HFFc6 (cell line): ENCODE results near the gene CKB. TPM values are rescaled to one million over a fixed set of nuclear protein-coding genes. Genes with fewer than 3 reads are reported as not detected.

Experiments
- DNase-seq: peaks from one replicate; pipeline ENCODE4 v3.0.0-alpha.2; 2018
- H3K27ac Mint-ChIP-seq: 2 replicates; pipeline ENCODE4 v1.8.0; 2020; ENCODE audit warnings: mild to moderate bottlenecking, mixed read lengths
- H3K27me3 Mint-ChIP-seq: 2 replicates; pipeline ENCODE4 v1.8.0; 2021; ENCODE audit warnings: mild to moderate bottlenecking, moderate library complexity, mixed read lengths; ENCODE audit not compliant: insufficient read depth
- H3K36me3 Mint-ChIP-seq: 2 replicates; pipeline ENCODE4 v1.8.0; 2021; ENCODE audit warnings: low read depth, mixed read lengths
- H3K4me1 Mint-ChIP-seq: 2 replicates; pipeline ENCODE4 v1.8.0; 2020; ENCODE audit warnings: low read depth, mixed read lengths
- H3K4me3 Mint-ChIP-seq: 2 replicates; pipeline ENCODE4 v1.8.0; 2020; ENCODE audit warnings: mild to moderate bottlenecking, moderate library complexity, mixed read lengths
- H3K9me3 Mint-ChIP-seq: 2 replicates; pipeline ENCODE4 v1.8.0; 2020; ENCODE audit warnings: mild to moderate bottlenecking, mixed read lengths
- total RNA-seq, 6 experiments: library from RNA; stranded (reverse); fragmentation: NEBNext Ultra II Directional; extraction: Animal tissue kit (Norgen Biotek cat#: 25700); gene quantifications; 2 replicates in 1 of 6; 3 replicates in 5 of 6; pipeline ENCODE4 v1.2.3, GENCODE V29; 2021
- TF ChIP-seq, protein P1 (sequence below): fragments of 200-600 bp; sonication (generic); IDR thresholded peaks from 2 replicates; pipeline ENCODE4 v1.5.0; 2021; ENCODE audit warnings: antibody characterized with exemption, mild to moderate bottlenecking

Gene CKB
- total RNA-seq, 6 experiments from 2014 or later, result 16.6 to 31.3 (median 19.4) TPM

DNA sequence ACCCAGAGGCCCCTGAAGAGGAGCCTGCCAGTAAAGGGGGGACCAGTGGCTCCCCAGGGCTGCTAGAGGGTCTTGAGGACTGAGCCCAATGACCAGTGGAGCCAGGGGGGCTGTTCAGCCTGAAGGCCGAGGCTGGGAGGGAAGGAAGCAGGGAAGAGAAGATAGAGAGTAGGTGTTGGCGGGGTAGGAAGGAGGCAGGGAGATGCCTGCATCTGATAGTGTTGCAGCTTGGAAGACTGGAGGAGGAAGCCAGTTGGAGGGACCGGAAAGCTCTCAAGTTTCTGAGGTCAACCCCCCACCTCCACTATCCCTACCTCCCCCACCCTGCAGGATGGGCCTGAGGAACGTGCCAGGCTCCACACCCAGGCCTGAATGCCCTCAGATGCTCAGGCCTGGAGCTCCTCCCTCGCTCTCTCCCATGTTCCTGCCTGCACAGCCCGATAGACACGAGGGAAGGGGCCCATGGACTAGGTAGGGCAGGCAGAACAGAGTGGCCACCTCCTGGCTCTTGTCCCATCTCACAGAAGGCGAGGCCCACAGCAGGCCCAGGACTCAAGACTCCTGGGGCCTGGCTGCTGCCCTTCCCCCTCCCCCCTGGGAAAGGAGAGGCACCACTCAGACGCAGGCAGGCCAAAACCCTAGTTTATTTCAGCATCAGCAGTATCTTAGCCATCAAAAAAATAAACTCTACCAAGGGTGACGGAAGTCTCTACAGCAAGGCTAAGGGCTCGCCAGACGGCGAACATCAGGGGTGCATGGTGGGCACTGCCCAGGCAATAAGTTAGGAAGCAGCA, 3.4 kb downstream of the CKB start:
- Mint-ChIP-seq H3K36me3 (no peaks in the 10 kb centered on the region), H3K9me3 (no peaks in the 10 kb centered on the region), H3K27ac (peak overlapping the region; percentile 84), H3K4me1 (peaks cover 27% of the 10 kb centered on the region), H3K27me3 (peaks cover 12% of the 10 kb centered on the region), H3K4me3 (peak overlapping the region; percentile 62)
- DNase-seq, result peak; percentile 37
- TF ChIP-seq, protein P1, sequence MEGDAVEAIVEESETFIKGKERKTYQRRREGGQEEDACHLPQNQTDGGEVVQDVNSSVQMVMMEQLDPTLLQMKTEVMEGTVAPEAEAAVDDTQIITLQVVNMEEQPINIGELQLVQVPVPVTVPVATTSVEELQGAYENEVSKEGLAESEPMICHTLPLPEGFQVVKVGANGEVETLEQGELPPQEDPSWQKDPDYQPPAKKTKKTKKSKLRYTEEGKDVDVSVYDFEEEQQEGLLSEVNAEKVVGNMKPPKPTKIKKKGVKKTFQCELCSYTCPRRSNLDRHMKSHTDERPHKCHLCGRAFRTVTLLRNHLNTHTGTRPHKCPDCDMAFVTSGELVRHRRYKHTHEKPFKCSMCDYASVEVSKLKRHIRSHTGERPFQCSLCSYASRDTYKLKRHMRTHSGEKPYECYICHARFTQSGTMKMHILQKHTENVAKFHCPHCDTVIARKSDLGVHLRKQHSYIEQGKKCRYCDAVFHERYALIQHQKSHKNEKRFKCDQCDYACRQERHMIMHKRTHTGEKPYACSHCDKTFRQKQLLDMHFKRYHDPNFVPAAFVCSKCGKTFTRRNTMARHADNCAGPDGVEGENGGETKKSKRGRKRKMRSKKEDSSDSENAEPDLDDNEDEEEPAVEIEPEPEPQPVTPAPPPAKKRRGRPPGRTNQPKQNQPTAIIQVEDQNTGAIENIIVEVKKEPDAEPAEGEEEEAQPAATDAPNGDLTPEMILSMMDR, result no peak

DNA sequence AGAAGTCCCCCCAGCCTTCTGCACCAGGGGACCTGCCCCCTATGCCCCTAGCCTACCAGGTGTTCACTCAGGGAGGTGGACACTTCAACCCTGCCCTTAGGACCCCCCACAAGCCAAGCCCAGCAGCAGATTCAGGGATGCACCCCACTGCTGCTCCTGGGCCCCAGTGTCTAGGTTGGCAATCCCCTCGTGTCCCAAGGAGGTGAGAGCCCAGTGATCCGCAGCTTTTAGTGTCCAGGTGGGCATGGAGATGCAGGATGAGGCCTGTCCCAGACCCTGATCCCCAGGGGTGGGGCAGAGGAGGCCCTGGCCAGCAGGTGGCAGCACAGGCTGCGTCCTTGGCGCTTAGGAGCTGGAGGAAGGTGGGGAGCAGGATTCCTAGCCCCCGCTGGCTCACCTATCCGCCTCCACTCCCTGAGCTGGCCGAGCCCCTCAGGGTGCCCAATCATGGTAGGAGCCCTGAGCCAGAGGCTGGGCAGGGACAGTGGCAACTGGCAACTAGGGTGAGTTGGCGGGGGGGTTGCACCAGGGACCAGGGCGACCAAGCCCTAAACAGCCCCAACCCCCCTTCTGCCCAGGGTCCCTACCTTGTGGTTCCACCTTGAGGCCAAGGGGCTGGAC, 4.1 kb downstream of the CKB start:
- H3K36me3 Mint-ChIP-seq, result no peaks in the 10 kb centered on the region

DNA sequence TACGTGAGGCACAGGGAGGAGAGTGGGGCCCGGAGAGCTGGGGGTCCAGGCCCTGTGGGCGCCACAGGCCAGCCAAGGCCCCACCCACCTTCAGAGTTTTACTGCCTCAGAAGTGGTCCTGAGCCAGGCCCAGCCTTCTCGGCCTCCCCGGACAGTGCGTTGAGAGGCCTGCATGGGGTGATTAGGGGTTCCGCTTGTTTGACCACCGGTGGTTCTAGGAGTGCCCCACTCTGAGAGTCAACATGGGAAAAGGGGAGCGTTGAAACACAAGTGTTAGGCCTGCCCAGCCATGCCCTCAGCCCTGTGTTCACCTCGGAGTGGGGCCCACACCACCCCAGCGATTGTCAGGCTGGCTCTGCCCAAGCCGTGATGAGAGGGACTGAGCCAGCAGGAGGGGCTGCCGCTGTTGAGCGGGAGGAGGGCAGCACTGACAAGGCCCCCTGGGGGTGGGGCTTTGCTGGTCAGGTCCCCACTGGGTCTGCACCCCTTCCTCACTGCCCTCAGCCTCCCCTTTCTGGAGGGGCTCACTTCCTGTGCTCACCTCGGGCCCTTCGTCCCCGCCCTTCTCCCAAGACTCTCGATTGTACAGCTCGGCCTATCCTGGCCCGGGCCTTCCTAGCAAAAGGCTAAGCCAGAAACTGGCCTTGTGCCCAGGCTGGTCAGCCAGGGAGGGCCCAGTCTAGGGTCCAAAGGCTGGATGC, 4.8 kb downstream of the CKB start:
- peak overlapping the region; percentile 11; the same call in 1 of the 2 replicates for H3K27ac Mint-ChIP-seq
- DNase-seq, result no peak
- no peaks in the 10 kb centered on the region for H3K36me3 Mint-ChIP-seq
- peaks cover 27% of the 10 kb centered on the region for H3K4me1 Mint-ChIP-seq
- no peaks in the 10 kb centered on the region for H3K9me3 Mint-ChIP-seq
- H3K27me3 Mint-ChIP-seq, result peaks cover 15% of the 10 kb centered on the region
- TF ChIP-seq, protein P1, result no peak
- H3K4me3 Mint-ChIP-seq, result no peak overlapping the region

More for the DNA sequence above, 4.1 kb downstream of the CKB start:
- H3K4me3 Mint-ChIP-seq, result peak overlapping the region; percentile 62; the same call in 1 of the 2 replicates
- peak; percentile 36 for DNase-seq
- H3K27me3 Mint-ChIP-seq, result peaks cover 15% of the 10 kb centered on the region
- TF ChIP-seq, protein P1, result peak; percentile 96
- peaks cover 27% of the 10 kb centered on the region for H3K4me1 Mint-ChIP-seq
- no peaks in the 10 kb centered on the region for H3K9me3 Mint-ChIP-seq
- H3K27ac Mint-ChIP-seq, result peak overlapping the region; percentile 84

DNA sequence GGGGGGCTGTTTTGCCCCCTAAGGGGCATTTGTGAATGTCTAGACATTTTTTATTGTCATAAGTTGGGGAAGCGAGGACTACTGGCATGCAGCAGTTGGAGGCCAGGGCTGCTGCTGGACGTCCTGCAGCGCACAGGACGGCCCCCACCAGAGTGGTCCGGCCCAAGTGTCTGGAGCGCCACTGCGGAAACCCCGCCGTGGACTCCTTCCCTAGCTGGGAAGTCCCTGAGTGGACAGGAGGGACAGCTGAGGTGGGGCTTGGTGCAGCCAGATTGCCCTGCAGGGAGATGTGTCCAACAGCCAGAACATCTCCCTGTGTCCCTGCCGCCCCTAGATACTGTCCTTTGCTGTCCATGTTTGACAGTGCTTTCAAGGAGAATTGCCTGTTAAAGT, 5.5 kb downstream of the CKB start:
- H3K4me1 Mint-ChIP-seq, result peaks cover 27% of the 10 kb centered on the region
- H3K27ac Mint-ChIP-seq, result no peak overlapping the region
- H3K9me3 Mint-ChIP-seq, result no peaks in the 10 kb centered on the region
- H3K4me3 Mint-ChIP-seq, result no peak overlapping the region
- H3K36me3 Mint-ChIP-seq, result 0 out of 2 replicates have a peak, but pooled peaks cover 4% of the 10 kb centered on the region
- DNase-seq, result no peak
- TF ChIP-seq, protein P1, result no peak
- H3K27me3 Mint-ChIP-seq, result peaks cover 19% of the 10 kb centered on the region

DNA sequence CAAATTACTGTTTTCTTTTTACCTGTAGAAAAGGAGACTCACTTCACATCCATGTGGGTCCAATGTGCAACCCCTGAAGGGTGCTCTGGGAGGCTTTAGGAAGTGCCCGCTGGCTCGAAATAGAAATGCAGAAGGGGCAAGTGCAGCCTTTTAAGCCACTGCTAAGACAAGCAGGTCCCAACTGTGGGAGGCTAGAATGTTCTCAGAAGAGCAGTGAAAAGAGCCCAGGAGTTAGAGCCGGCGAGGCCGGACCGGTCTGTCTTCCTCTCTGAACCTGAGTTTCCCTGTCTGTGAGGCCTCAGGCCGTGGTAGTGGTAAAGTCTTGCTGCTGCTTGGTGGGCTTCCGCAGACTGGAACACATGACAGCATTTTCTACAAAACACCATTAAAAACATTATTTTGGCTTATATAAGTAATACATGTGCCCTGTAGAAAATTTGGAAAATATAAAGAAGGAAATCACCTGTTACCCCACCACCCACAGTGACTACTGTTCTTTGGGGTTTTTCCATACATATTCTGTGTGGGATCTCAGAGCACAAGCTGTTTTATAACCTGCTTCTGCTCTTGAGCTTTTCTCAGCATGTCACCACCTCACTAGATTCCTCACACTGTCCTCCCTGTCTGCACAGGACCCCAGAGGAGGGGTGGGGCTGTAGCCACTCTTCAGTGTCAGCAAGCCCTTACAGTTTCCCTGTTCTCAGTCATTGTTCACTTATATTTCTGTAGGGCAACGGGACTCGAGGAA, 6.0 kb downstream of the CKB start:
- peaks cover 27% of the 10 kb centered on the region for H3K4me1 Mint-ChIP-seq
- H3K36me3 Mint-ChIP-seq, result 0 out of 2 replicates have a peak, but pooled peaks cover 5% of the 10 kb centered on the region
- no peak overlapping the region for H3K4me3 Mint-ChIP-seq
- TF ChIP-seq, protein P1, result no peak
- peaks cover 21% of the 10 kb centered on the region for H3K27me3 Mint-ChIP-seq
- no peaks in the 10 kb centered on the region for H3K9me3 Mint-ChIP-seq
- H3K27ac Mint-ChIP-seq, result no peak overlapping the region
- no peak for DNase-seq
